Umbilical cord (tissue), 2 donors: ENCODE data around the gene EFNB1. TPM values are rescaled to one million over a fixed set of nuclear protein-coding genes. Genes with fewer than 3 reads are reported as not detected.

Experiments used
- DNase-seq: peaks from one replicate; pipeline ENCODE4 v3.0.0-alpha.2; 2015; ENCODE audit warnings: low spot score
- total RNA-seq: library from RNA; depleted of rRNA; stranded (reverse); fragments of >200 nt; gene quantifications from one replicate; pipeline ENCODE4 v1.2.3, GENCODE V29; 2014; ENCODE audit warnings: low replicate concordance; ENCODE audit not compliant: insufficient read depth

Gene EFNB1
- total RNA-seq, 1 donor from 2014 or later: 21.2 TPM

- DNase-seq: no peak
These were observed 55.0 kb downstream of the EFNB1 start for GRCh38 chrX:68883800-68884199.

GRCh38 chrX:68889249-68889648 lies 60.4 kb downstream of the EFNB1 start:
- no peak for DNase-seq

Other genes with a start within 250 kb of the EFNB1 start
- 2.4 TPM for gene STARD8, start 181.4 kb upstream of the EFNB1 start, total RNA-seq